Measurements from ENCODE around the gene EQTN.

DNA sequence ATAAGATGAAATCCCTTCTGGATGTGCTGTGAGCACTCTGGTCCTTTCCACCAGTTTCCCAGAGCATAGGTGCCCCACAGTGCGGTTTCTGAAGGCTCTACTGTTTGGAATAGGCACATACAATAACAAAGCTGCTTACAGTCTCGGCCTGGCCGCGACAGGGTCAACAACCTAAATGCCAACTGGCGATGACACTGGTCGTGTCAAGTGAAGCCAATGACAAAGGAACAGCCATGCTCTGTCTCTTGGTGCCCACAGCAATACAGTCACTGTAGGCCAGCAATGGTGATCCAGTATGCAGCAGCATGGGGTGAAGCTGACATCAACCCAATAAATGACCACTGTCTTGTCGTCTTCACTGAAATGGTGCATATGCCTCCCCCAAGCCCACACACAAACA, 47.8 kb upstream of the EQTN start:
- TF ChIP-seq, protein P1, sequence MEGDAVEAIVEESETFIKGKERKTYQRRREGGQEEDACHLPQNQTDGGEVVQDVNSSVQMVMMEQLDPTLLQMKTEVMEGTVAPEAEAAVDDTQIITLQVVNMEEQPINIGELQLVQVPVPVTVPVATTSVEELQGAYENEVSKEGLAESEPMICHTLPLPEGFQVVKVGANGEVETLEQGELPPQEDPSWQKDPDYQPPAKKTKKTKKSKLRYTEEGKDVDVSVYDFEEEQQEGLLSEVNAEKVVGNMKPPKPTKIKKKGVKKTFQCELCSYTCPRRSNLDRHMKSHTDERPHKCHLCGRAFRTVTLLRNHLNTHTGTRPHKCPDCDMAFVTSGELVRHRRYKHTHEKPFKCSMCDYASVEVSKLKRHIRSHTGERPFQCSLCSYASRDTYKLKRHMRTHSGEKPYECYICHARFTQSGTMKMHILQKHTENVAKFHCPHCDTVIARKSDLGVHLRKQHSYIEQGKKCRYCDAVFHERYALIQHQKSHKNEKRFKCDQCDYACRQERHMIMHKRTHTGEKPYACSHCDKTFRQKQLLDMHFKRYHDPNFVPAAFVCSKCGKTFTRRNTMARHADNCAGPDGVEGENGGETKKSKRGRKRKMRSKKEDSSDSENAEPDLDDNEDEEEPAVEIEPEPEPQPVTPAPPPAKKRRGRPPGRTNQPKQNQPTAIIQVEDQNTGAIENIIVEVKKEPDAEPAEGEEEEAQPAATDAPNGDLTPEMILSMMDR (IDR thresholded peaks at IDR 0.05): no peak
- TF ChIP-seq POLR2A (IDR thresholded peaks at IDR 0.05) (no peak), EP300 (IDR thresholded peaks at IDR 0.05) (no peak)
